ENCODE measurements around the gene PARK7.

PARK7 gene

GRCh38 chr1:8025671-8026144 is 64.2 kb downstream of the PARK7 start:
- no peak for DNase-seq

GRCh38 chr1:8026153-8026975 is 64.9 kb downstream of the PARK7 start, which contains the start of gene ERRFI1:
Gene ERRFI1 (minus strand): TSS chr1:8026309. CDS start chr1:8015619, 10,690 bp downstream.
- peak; percentile 91 for DNase-seq

- no peak for DNase-seq
These were observed 65.7 kb downstream of the PARK7 start for GRCh38 chr1:8026976-8027747.

- no peak for DNase-seq
These were observed 66.4 kb downstream of the PARK7 start for GRCh38 chr1:8027748-8028570.

GRCh38 chr1:8028571-8028910 is 67.0 kb downstream of the PARK7 start:
- DNase-seq = no peak

- peak; percentile 11 for DNase-seq
These were observed 69.8 kb downstream of the PARK7 start for GRCh38 chr1:8031176-8031785.

GRCh38 chr1:8032366-8032910 is 70.9 kb downstream of the PARK7 start:
- no peak for DNase-seq

GRCh38 chr1:8033322-8033721 is 71.8 kb downstream of the PARK7 start:
- DNase-seq = no peak

Data from activated CD4-positive, alpha-beta T cell treated with anti-CD3 and anti-CD28 coated beads for 48 hours (primary cell).